CD4-positive, CD25-positive, alpha-beta regulatory T cell (primary cell): ENCODE measurements around the gene TMEM117. TPM values are rescaled to one million over a fixed set of nuclear protein-coding genes. Genes with fewer than 3 reads are reported as not detected.

ENCODE experiments used
- ATAC-seq, 2 donors: fragments of 150-1000 bp; cut with Tn5 transposase; one replicate each; pipeline ENCODE4 v1.10.0; 2021; ENCODE audit warnings: low read depth in 2 of 2, moderate number of reproducible peaks in 2 of 2, moderate library complexity in 1 of 2
- DNase-seq, 3 donors: peaks; one replicate each; pipeline versions ENCODE4 v3.0.0 to v3.0.0-alpha.2; 2012 to 2022; ENCODE audit warnings: mixed read lengths in 1 of 3
- H3K27ac ChIP-seq: one replicate; pipeline ENCODE4 v1.7.0; 2013; ENCODE audit warnings: mild to moderate bottlenecking, low read length; ENCODE audit not compliant: insufficient read depth, poor library complexity, severe bottlenecking
- H3K27me3 ChIP-seq: one replicate; pipeline ENCODE4 v1.7.0; 2013; ENCODE audit warnings: low read length; ENCODE audit not compliant: control insufficient read depth, insufficient read depth
- H3K36me3 ChIP-seq: one replicate; pipeline ENCODE4 v1.7.0; 2013; ENCODE audit warnings: mild to moderate bottlenecking, low read length, moderate library complexity; ENCODE audit not compliant: control insufficient read depth, insufficient read depth
- H3K4me1 ChIP-seq: 2 replicates; pipeline ENCODE4 v1.7.0; 2013; ENCODE audit warnings: mild to moderate bottlenecking, low read length; ENCODE audit not compliant: insufficient read depth, control insufficient read depth, poor library complexity, severe bottlenecking
- H3K4me3 ChIP-seq: one replicate; pipeline ENCODE4 v1.7.0; 2013; ENCODE audit warnings: low read depth, mild to moderate bottlenecking, low read length, moderate library complexity
- H3K9me3 ChIP-seq, 2 experiments: 1 replicate in 1 of 2; 2 replicates in 1 of 2; pipeline ENCODE4 v1.7.0; 2013; ENCODE audit warnings: low read length in 2 of 2, mild to moderate bottlenecking in 1 of 2, moderate library complexity in 1 of 2; ENCODE audit not compliant: control insufficient read depth in 2 of 2
- H3K27ac Mint-ChIP-seq, 3 donors: one replicate each; pipeline ENCODE4 v1.8.0; 2020 to 2022; ENCODE audit warnings: mild to moderate bottlenecking in 3 of 3, mixed read lengths in 3 of 3, moderate library complexity in 2 of 3
- H3K27me3 Mint-ChIP-seq: one replicate; pipeline ENCODE4 v1.8.0; 2022; ENCODE audit warnings: mild to moderate bottlenecking, mixed read lengths
- H3K36me3 Mint-ChIP-seq: one replicate; pipeline ENCODE4 v1.8.0; 2020; ENCODE audit warnings: mixed read lengths
- H3K4me1 Mint-ChIP-seq, 4 donors: one replicate each; pipeline ENCODE4 v1.8.0; 2020 to 2022; ENCODE audit warnings: mixed read lengths in 4 of 4, mild to moderate bottlenecking in 1 of 4
- H3K4me3 Mint-ChIP-seq, 4 donors: one replicate each; pipeline ENCODE4 v1.8.0; 2020 to 2022; ENCODE audit warnings: mild to moderate bottlenecking in 4 of 4, mixed read lengths in 4 of 4, moderate library complexity in 3 of 4
- H3K9me3 Mint-ChIP-seq, 7 donors: one replicate each; pipeline ENCODE4 v1.8.0; 2020 to 2022; ENCODE audit warnings: mixed read lengths in 7 of 7, mild to moderate bottlenecking in 3 of 7, moderate library complexity in 2 of 7
- polyA plus RNA-seq, 4 donors: library from polyadenylated mRNA; unstranded; fragments of 300-500 nt; fragmentation: Illumina TruSeq; gene quantifications; one replicate each; pipeline ENCODE4 v1.2.3, GENCODE V29; 2021
- total RNA-seq: library from RNA; stranded (reverse); gene quantifications from one replicate; pipeline ENCODE4 v1.2.3, GENCODE V29; 2022

The TMEM117 gene
- total and polyA plus RNA-seq, 5 donors from 2014 or later: 2.4 to 4.7 (median 3.2) TPM

GRCh38 chr12:43824207-43824775 is 11.6 kb upstream of the TMEM117 start:
- H3K9me3 ChIP-seq: no peaks in the 10 kb centered on the region
- ATAC-seq: no peak

GRCh38 chr12:43826681-43827080 is 9.2 kb upstream of the TMEM117 start:
- H3K4me1 Mint-ChIP-seq: peaks cover 0 to 11% (median 4%) of the 10 kb centered on the region in 4 donors
- peaks cover 9% of the 10 kb centered on the region for H3K27me3 Mint-ChIP-seq
- DNase-seq (no peak), ATAC-seq (no peak)
- H3K4me3 Mint-ChIP-seq: no peak overlapping the region
- Histone ChIP-seq H3K4me1 (no peaks in the 10 kb centered on the region), H3K36me3 (no peaks in the 10 kb centered on the region), H3K4me3 (no peak overlapping the region), H3K27ac (no peak overlapping the region), H3K27me3 (no peaks in the 10 kb centered on the region), H3K9me3 (no peaks in the 10 kb centered on the region)
- H3K36me3 Mint-ChIP-seq: no peaks in the 10 kb centered on the region
- H3K27ac Mint-ChIP-seq: no peak overlapping the region
- no peaks in the 10 kb centered on the region for H3K9me3 Mint-ChIP-seq

More at GRCh38 chr12:43824207-43824775, 11.6 kb upstream of the TMEM117 start:
- H3K36me3 Mint-ChIP-seq: no peaks in the 10 kb centered on the region
- no peak for DNase-seq
- H3K4me1 Mint-ChIP-seq: peaks cover 0 to 6% (median 0%) of the 10 kb centered on the region in 4 donors
- no peaks in the 10 kb centered on the region for H3K9me3 Mint-ChIP-seq
- peaks cover 6% of the 10 kb centered on the region for H3K27me3 Mint-ChIP-seq
- H3K27me3 ChIP-seq: no peaks in the 10 kb centered on the region
- H3K4me1 ChIP-seq: no peaks in the 10 kb centered on the region
- H3K27ac Mint-ChIP-seq: no peak overlapping the region
- no peaks in the 10 kb centered on the region for H3K36me3 ChIP-seq
- H3K4me3 ChIP-seq: no peak overlapping the region
- no peak overlapping the region for H3K27ac ChIP-seq
- H3K4me3 Mint-ChIP-seq: no peak overlapping the region

- Histone ChIP-seq H3K27me3 (no peaks in the 10 kb centered on the region), H3K36me3 (no peaks in the 10 kb centered on the region), H3K27ac (no peak overlapping the region), H3K4me1 (peaks cover 3% of the 10 kb centered on the region), H3K9me3 (no peaks in the 10 kb centered on the region), H3K4me3 (no peak overlapping the region)
- ATAC-seq: no peak
- Mint-ChIP-seq H3K36me3 (no peaks in the 10 kb centered on the region), H3K27me3 (peaks cover 6% of the 10 kb centered on the region), H3K4me3 (no peak overlapping the region), H3K4me1 (peaks cover 2 to 15% (median 8%) of the 10 kb centered on the region in 4 donors), H3K27ac (no peak overlapping the region), H3K9me3 (no peaks in the 10 kb centered on the region)
- no peak for DNase-seq
These were observed 8.8 kb upstream of the TMEM117 start for GRCh38 chr12:43827093-43827492.

- H3K27ac Mint-ChIP-seq: peak overlapping the region in 1 of 3 donors; percentile 68
- Histone ChIP-seq H3K9me3 (no peaks in the 10 kb centered on the region), H3K36me3 (no peaks in the 10 kb centered on the region), H3K4me3 (peak overlapping the region; percentile 4), H3K4me1 (peaks cover 27% of the 10 kb centered on the region), H3K27ac (no peak overlapping the region), H3K27me3 (no peaks in the 10 kb centered on the region)
- H3K27me3 Mint-ChIP-seq: peaks cover 6% of the 10 kb centered on the region
- H3K4me1 Mint-ChIP-seq: peaks cover 14 to 47% (median 35%) of the 10 kb centered on the region in 4 donors
- H3K36me3 Mint-ChIP-seq: no peaks in the 10 kb centered on the region
- no peaks in the 10 kb centered on the region for H3K9me3 Mint-ChIP-seq
- peak in 2 of 3 donors; percentile 20 to 27 for DNase-seq
- H3K4me3 Mint-ChIP-seq: peak overlapping the region in 2 of 4 donors; percentile 36 to 52
- ATAC-seq: no peak
These were observed 3.3 kb upstream of the TMEM117 start for GRCh38 chr12:43832463-43833168.

GRCh38 chr12:43835264-43835655 is 621 bp upstream of the TMEM117 start:
- Mint-ChIP-seq H3K4me1 (peaks cover 21 to 54% (median 37%) of the 10 kb centered on the region in 4 donors), H3K9me3 (no peaks in the 10 kb centered on the region)

GRCh38 chr12:43836475-43836989 is 651 bp downstream of the TMEM117 start:
- H3K4me3 Mint-ChIP-seq: peak overlapping the region; percentile 78 to 92 (median 82)
- Histone ChIP-seq H3K4me1 (peaks cover 27% of the 10 kb centered on the region), H3K27me3 (no peaks in the 10 kb centered on the region), H3K27ac (peak overlapping the region; percentile 56), H3K9me3 (no peaks in the 10 kb centered on the region), H3K36me3 (no peaks in the 10 kb centered on the region), H3K4me3 (peak overlapping the region; percentile 85)
- DNase-seq: peak in 1 of 3 donors; percentile 13
- no peaks in the 10 kb centered on the region for H3K9me3 Mint-ChIP-seq
- H3K4me1 Mint-ChIP-seq: peaks cover 21 to 48% (median 37%) of the 10 kb centered on the region in 4 donors
- ATAC-seq: no peak
- peak overlapping the region; percentile 64 to 84 (median 80) for H3K27ac Mint-ChIP-seq
- H3K36me3 Mint-ChIP-seq: no peaks in the 10 kb centered on the region
- H3K27me3 Mint-ChIP-seq: no peaks in the 10 kb centered on the region

More at GRCh38 chr12:43835264-43835655, 621 bp upstream of the TMEM117 start:
- DNase-seq (peak in 1 of 3 donors; percentile 40), ATAC-seq (peak in 1 of 2 donors; percentile 3)
- Histone ChIP-seq H3K4me3 (peak overlapping the region; percentile 77), H3K27me3 (no peaks in the 10 kb centered on the region), H3K36me3 (no peaks in the 10 kb centered on the region), H3K4me1 (peaks cover 27% of the 10 kb centered on the region), H3K27ac (peak overlapping the region; percentile 56), H3K9me3 (no peaks in the 10 kb centered on the region)
- no peaks in the 10 kb centered on the region for H3K36me3 Mint-ChIP-seq
- peak overlapping the region; percentile 86 to 90 (median 88) for H3K4me3 Mint-ChIP-seq
- no peaks in the 10 kb centered on the region for H3K27me3 Mint-ChIP-seq
- H3K27ac Mint-ChIP-seq: peak overlapping the region; percentile 56 to 94 (median 80)

GRCh38 chr12:43840338-43840737 is 4.5 kb downstream of the TMEM117 start:
- Histone ChIP-seq H3K4me1 (peaks cover 8% of the 10 kb centered on the region), H3K9me3 (no peaks in the 10 kb centered on the region), H3K27me3 (no peaks in the 10 kb centered on the region), H3K4me3 (no peak overlapping the region), H3K27ac (no peak overlapping the region), H3K36me3 (no peaks in the 10 kb centered on the region)
- Mint-ChIP-seq H3K36me3 (no peaks in the 10 kb centered on the region), H3K4me3 (no peak overlapping the region), H3K4me1 (peaks cover 7 to 20% (median 12%) of the 10 kb centered on the region in 4 donors), H3K9me3 (no peaks in the 10 kb centered on the region), H3K27ac (peak overlapping the region in 1 of 3 donors; percentile 15), H3K27me3 (no peaks in the 10 kb centered on the region)
- no peak for DNase-seq
- no peak for ATAC-seq
